ENCODE measurements around the gene SOX1. TPM values are rescaled to one million over a fixed set of nuclear protein-coding genes. Genes with fewer than 3 reads are reported as not detected.

The SOX1 gene
- polyA plus RNA-seq, 1 of the 3 experiments (the other 2 are of a cell fraction), result not detected

GRCh38 chr13:112057439-112057735, 9.6 kb upstream of the SOX1 start (continued):
- TF ChIP-seq GATA2 (CRISPR knock-in tag; IDR thresholded peaks at IDR 0.05), result no peak
- no peak for TF ChIP-seq TEAD4 (IDR thresholded peaks at IDR 0.05; ENCODE audit: borderline replicate concordance, insufficient read depth)
- no peak for TF ChIP-seq PBX3 (IDR thresholded peaks at IDR 0.05)
- no peak for TF ChIP-seq ELF1 (IDR thresholded peaks at IDR 0.05)
- no peak for TF ChIP-seq MEF2A (IDR thresholded peaks at IDR 0.05; ENCODE audit: borderline replicate concordance, low read depth)
- TF ChIP-seq SIN3A (IDR thresholded peaks at IDR 0.05; ENCODE audit: borderline replicate concordance, low read depth, low read length), result no peak
- TF ChIP-seq YY1 (IDR thresholded peaks at IDR 0.05; ENCODE audit: low read depth), result no peak
- no peak for TF ChIP-seq GABPA (IDR thresholded peaks at IDR 0.05; ENCODE audit: low read depth)

GRCh38 chr13:112057736-112058518, 9.0 kb upstream of the SOX1 start:
- H3K4me3 ChIP-seq (ENCODE audit: low read depth in 2 of 2, low read length in 1 of 2), result no peak overlapping the region
- TF ChIP-seq GATA2 (CRISPR knock-in tag; IDR thresholded peaks at IDR 0.05), result no peak
- TF ChIP-seq TCF12 (IDR thresholded peaks at IDR 0.05), result no peak
- TF ChIP-seq TAF1 (IDR thresholded peaks at IDR 0.05; ENCODE audit: borderline replicate concordance, low read depth, low read length), result no peak
- TF ChIP-seq EP300 (IDR thresholded peaks at IDR 0.05; ENCODE audit: borderline replicate concordance in 1 of 2, low read depth in 1 of 2, low read length in 1 of 2), result no peak
- no peak for TF ChIP-seq RAD21 (IDR thresholded peaks at IDR 0.05; ENCODE audit: low read length)
- TF ChIP-seq MAX (IDR thresholded peaks at IDR 0.05; ENCODE audit: low read depth), result no peak
- TF ChIP-seq SMC3 (IDR thresholded peaks at IDR 0.05; ENCODE audit: low read depth, low read length), result no peak
- no peak for TF ChIP-seq RFX5 (IDR thresholded peaks at IDR 0.05; ENCODE audit: low read length)
- TF ChIP-seq TEAD4 (IDR thresholded peaks at IDR 0.05; ENCODE audit: borderline replicate concordance, insufficient read depth), result no peak
- TF ChIP-seq RXRA (IDR thresholded peaks at IDR 0.05; ENCODE audit: borderline replicate concordance, low read depth), result no peak
- TF ChIP-seq RCOR1 (IDR thresholded peaks at IDR 0.05; ENCODE audit: low read length), result no peak
- TF ChIP-seq ELF1 (IDR thresholded peaks at IDR 0.05), result no peak
- TF ChIP-seq NRF1 (IDR thresholded peaks at IDR 0.05; ENCODE audit: low read depth, low read length), result no peak
- no peak for TF ChIP-seq FOXJ3 (CRISPR knock-in tag; IDR thresholded peaks at IDR 0.05)
- TF ChIP-seq NFIC (IDR thresholded peaks at IDR 0.05; ENCODE audit: borderline replicate concordance), result no peak
- TF ChIP-seq CHD2 (IDR thresholded peaks at IDR 0.05; ENCODE audit: low read length, partially characterized antibody), result no peak
- H4K20me1 ChIP-seq (ENCODE audit: insufficient read depth), result no peaks in the 10 kb centered on the region
- H3F3A ChIP-seq (replicated peaks; ENCODE audit: insufficient read depth), result no peaks in the 10 kb centered on the region
- 16% methylated on average over 20 of the region's 57 CpGs for WGBS (ENCODE audit: low lambda C conversion rate)
- H3K27ac ChIP-seq (ENCODE audit: low read depth in 2 of 2, low read length in 1 of 2), result no peak overlapping the region
- ChIA-PET CTCF (interaction anchor here (0.6 kb wide), 1 partner anchor 13 kb away, joined by 4 read pairs; no protein-coding TSS in a partner anchor), POLR2A (no interaction called here)
- no peak overlapping the region for H3K9ac ChIP-seq
- no peak overlapping the region for H3K4me2 ChIP-seq
- H3K36me3 ChIP-seq (replicated peaks in 1 of 2; ENCODE audit: control insufficient read depth in 1 of 2, insufficient read depth in 2 of 2, low read length in 1 of 2), result no peaks in the 10 kb centered on the region
- DNase-seq, result no peak
- H2AFZ ChIP-seq (ENCODE audit: low read depth), result no peak overlapping the region
- no peaks in the 10 kb centered on the region for H3K9me2 ChIP-seq
- H3K27me3 ChIP-seq (ENCODE audit: insufficient read depth), result peaks cover 97% of the 10 kb centered on the region
- no peaks in the 10 kb centered on the region for H3K79me2 ChIP-seq (ENCODE audit: insufficient read depth)
- no peaks in the 10 kb centered on the region for H3K4me1 ChIP-seq (ENCODE audit: control insufficient read depth in 1 of 2, insufficient read depth in 2 of 2, low read depth in 1 of 2, low read length in 1 of 2)
- no peaks in the 10 kb centered on the region for H3K9me3 ChIP-seq
